GM12873 (cell line): ENCODE data around the gene SPPL3.

ENCODE experiments used
- TF ChIP-seq, protein P1 (sequence below): IDR thresholded peaks from 2 replicates; pipeline ENCODE4 v1.5.1; 2012; ENCODE audit warnings: low read depth, mild to moderate bottlenecking, moderate library complexity, low read length, control low read depth; ENCODE audit not compliant: insufficient read depth; ENCODE audit errors: missing control alignments

The SPPL3 gene

DNA sequence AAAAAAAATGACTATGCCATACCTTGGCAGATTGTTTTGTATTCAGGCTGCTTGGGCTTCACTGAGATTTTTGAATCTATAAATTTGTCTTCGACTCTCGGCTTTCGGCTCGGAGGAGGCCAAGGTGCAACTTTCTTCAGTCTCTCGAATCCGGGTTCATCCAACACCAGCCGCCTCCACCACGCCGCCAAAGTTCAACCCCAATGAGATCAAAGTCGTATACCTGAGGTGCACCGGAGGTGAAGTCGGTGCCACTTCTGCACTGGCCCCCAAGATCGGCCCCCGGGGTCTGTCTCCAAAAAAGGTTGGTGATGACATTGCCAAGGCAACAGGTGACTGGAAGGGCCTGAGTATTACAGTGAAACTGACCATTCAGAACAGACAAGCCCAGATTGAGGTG, 12.4 kb upstream of the SPPL3 start:
- TF ChIP-seq, protein P1, sequence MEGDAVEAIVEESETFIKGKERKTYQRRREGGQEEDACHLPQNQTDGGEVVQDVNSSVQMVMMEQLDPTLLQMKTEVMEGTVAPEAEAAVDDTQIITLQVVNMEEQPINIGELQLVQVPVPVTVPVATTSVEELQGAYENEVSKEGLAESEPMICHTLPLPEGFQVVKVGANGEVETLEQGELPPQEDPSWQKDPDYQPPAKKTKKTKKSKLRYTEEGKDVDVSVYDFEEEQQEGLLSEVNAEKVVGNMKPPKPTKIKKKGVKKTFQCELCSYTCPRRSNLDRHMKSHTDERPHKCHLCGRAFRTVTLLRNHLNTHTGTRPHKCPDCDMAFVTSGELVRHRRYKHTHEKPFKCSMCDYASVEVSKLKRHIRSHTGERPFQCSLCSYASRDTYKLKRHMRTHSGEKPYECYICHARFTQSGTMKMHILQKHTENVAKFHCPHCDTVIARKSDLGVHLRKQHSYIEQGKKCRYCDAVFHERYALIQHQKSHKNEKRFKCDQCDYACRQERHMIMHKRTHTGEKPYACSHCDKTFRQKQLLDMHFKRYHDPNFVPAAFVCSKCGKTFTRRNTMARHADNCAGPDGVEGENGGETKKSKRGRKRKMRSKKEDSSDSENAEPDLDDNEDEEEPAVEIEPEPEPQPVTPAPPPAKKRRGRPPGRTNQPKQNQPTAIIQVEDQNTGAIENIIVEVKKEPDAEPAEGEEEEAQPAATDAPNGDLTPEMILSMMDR = no peak

DNA sequence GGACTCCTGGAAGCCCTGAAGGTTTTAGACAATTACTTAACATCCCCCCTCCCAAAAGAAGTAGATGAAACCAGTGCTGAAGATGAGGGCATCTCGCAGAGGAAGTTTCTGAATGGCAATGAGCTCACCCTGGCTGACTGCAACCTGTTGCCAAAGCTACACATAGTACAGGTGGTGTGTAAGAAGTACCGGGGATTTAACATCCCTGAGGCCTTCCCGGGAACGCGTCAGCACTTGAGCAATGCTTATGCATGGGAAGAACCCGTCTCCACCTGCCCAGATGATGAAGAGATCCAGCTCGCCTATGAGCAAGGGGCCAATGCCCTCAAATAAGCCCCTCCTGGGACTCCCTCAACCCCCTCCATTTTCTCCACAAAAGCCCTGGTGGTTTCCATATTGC, 10.6 kb upstream of the SPPL3 start:
- TF ChIP-seq, protein P1 = no peak

DNA sequence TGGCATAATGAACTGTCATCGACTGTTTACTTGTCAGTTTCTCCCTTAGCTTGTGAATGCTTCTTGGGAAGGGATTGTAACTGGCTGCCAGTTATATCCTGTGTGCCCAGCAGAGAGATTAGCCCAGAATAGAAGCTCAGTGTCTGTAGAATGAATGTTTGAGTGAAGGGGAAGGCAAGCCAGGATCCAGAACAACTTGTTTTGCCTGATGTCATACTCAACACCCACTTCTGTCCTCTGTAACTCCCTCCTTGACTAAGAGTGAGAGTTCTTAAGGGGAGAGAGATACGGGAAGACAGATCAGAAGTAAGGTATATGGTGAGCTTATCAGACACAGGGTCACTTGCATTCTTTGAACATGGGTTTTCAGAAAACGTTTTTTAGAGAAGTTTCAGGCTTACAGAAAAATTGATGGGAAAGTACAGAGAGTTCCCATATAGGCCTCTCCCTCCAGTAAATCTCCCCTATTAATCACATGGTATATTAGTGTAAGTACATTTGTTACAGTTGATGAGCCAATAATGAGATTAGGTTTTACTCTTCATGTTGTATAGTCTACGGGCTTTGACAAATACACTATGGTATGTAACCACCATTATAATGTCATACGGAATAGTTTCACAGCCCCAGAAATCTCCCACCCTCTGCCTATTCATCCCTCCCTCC, 5.6 kb upstream of the SPPL3 start:
- TF ChIP-seq, protein P1 = no peak

DNA sequence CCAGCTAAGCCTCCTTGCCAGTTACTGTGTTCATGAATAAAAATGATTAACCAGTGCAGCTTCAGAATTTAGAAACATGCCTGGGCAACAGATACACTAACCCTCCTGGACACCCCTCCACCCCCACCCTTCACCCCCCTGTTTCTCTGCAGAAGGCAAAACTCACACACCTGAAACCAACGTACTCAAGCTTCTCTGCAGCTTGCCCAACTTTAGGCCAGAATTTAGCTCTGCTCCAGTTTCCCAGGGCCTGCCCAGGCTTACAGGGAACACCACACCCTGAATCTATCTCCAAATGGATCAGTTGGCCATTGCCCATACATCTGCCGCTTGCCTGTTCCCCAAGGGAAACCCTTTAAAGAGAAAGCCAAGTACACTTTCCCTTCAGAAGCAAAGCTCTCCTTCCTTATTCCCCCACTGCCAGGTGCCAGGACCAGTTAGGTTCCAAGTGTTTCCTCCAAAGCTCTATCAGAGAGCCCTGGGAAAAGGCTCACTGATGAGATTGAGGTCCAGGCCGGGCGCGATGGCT, 1.8 kb upstream of the SPPL3 start:
- TF ChIP-seq, protein P1 = no peak

DNA sequence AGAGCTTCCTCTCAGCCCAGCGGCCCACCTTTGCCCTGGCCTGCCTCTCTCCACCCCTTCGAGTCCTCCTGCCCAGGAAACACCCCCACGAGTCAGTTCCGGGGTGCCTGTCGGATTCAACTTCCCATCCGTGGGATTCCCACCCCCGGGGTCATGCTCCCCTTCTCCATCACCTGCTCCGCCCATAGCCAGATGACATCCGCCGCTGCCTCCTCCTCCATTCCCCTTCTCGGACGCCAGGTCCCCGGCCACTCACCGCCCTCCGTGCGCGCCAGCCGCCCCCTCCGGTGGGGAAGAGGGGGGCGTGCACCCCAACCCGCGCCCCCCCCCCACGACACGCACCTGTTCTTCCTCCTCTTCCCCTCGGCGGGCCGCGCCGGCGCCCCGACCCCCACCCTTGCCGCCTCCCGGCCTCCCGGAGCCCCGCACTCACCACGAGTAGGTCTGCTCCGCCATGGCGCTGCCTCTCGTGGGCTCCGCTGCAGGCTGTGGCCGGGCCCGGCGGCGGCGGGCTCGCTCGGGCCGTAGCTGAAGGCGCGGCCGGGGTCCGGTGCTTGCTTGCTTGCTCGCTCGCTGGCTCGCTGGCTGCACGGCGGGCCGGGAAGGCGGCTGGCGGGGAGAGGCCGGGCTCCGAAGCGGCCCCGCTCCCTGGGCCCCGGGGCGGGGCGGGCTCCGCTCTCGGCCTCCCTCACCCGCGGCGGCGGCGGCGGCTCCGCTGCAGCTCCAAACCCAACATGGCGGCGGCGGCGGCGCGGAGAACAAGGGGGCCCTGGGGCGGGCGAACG, 554 bp downstream of the SPPL3 start:
- TF ChIP-seq, protein P1 = no peak

DNA sequence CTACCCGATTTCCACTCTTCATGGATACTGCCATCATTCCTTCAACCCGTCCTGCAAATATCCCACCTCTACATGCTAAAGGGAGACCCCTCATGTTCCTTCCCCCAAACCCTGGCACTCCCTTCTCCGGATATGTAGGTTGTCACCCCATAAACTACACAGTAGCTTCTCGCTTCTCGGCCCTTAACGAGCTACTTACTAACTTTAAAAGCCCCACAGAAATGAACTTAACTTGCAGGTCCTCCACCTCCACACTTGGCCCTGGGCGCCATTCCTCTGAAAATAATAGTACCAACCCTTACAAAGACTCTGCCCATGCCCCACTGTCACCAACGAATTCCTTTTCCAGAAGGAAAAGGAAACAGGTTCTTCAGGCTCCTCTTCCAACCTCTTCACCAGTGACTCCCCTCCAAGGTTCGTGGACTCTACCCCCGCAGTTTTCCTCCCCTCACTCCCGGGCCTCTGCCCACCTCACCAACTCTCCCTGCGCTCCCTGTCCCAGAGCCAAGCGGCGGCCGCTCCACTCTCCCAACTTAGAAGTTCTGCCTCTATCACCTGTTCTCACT, 1.2 kb downstream of the SPPL3 start:
- TF ChIP-seq, protein P1 = no peak

DNA sequence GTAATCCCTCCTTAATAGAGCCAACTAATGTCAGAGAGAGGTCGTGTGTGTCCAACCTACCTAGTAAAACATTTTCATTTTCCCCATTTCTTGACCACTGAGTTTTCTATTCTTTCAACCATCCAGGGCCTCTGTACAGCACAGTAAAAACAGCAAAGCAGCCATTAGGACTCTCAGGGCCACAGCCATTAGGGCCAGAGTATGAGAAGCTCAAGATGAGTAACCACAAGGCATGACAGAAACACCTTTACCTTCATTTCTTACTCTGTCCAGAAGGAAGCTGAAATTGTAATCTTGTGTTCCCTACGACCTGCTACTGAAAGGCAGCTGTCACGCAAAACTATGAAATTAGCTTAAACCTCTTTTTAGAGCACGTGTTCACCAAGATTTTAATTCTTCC, 2.3 kb downstream of the SPPL3 start:
- TF ChIP-seq, protein P1 = no peak
